Measurements from ENCODE around the gene MRPS12. TPM values are rescaled to one million over a fixed set of nuclear protein-coding genes. Genes with fewer than 3 reads are reported as not detected.

The MRPS12 gene
- total RNA-seq, 1 experiment from 2014 or later: 81.3 TPM

DNA sequence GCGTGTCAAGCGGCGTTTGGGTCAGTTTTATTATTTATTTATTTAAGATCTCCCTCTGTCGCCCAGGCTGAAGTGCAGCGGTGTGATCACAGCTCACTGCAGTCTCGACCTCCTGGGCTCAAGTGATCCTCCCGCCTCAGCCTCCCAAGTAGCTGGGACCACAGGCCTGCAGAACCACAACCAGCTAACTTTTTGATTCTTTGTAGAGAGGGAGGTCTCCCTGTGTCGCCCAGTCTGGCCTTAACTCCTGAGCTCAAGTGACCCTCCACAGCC is 713 bp downstream of the MRPS12 start:
- peaks cover 48 to 59% (median 57%) of the 10 kb centered on the region in 3 experiments for H3K36me3 Mint-ChIP-seq (ENCODE audit: insufficient read depth in 1 of 3, low read depth in 3 of 3)
- WGBS (ENCODE audit: extremely low coverage, insufficient read length, low lambda C conversion rate): no CpG with 5 or more reads among the region's 8 CpGs
- peaks cover 11% of the 10 kb centered on the region; the same call in 1 of the 2 replicates for H3K79me2 ChIP-seq (ENCODE audit: insufficient read depth, low read length)

More for the DNA sequence above, 713 bp downstream of the MRPS12 start:
- Histone ChIP-seq H3K9me3 (ENCODE audit: control insufficient read depth, low read depth, low read length) (peaks cover 21% of the 10 kb centered on the region), H3K4ac (ENCODE audit: low read depth, low read length) (no peak overlapping the region), H3T11ph (ENCODE audit: low read length) (no peak overlapping the region), H3K9ac (ENCODE audit: extremely low read depth, insufficient read length, low read length) (peak overlapping the region; percentile 95), H3K27ac (ENCODE audit: insufficient read length, low read depth, low read length) (no peak overlapping the region), H4K20me1 (ENCODE audit: control insufficient read depth, insufficient read depth, insufficient read length) (no peaks in the 10 kb centered on the region), H3K23me2 (ENCODE audit: insufficient read length, low read depth, low read length, poor library complexity, severe bottlenecking) (peaks cover 10% of the 10 kb centered on the region), H2BK12ac (ENCODE audit: insufficient read length, low read depth, low read length) (no peak overlapping the region), H3K4me2 (ENCODE audit: insufficient read depth, insufficient read length, low read length) (peak overlapping the region; percentile 96), H3K27me3 (ENCODE audit: insufficient read depth, low read length) (no peaks in the 10 kb centered on the region), H3K56ac (ENCODE audit: insufficient read length, low read depth, low read length) (no peak overlapping the region), H2BK20ac (ENCODE audit: low read depth, low read length, poor library complexity, severe bottlenecking) (no peak overlapping the region), H2BK120ac (ENCODE audit: low read depth, low read length, poor library complexity, severe bottlenecking) (no peak overlapping the region), H2AK5ac (ENCODE audit: insufficient read length, low read length) (no peak overlapping the region), H4K5ac (ENCODE audit: insufficient read length, low read depth, low read length) (no peak overlapping the region), H2BK5ac (ENCODE audit: insufficient read length, low read length) (no peak overlapping the region), H4K8ac (replicated peaks; ENCODE audit: insufficient read length, low read depth, low read length) (no peak overlapping the region), H4K91ac (ENCODE audit: insufficient read length, low read depth, low read length) (no peak overlapping the region), H3K18ac (ENCODE audit: insufficient read length, low read depth, low read length) (no peak overlapping the region), H2AFZ (ENCODE audit: low read length) (no peak overlapping the region), H2BK15ac (ENCODE audit: low read depth, low read length) (no peak overlapping the region), H3K14ac (ENCODE audit: insufficient read depth, low read length) (no peak overlapping the region), H3K23ac (ENCODE audit: insufficient read length, low read depth, low read length) (no peak overlapping the region), H3K79me1 (ENCODE audit: insufficient read depth, low read depth, low read length, poor library complexity, severe bottlenecking) (peaks cover 2% of the 10 kb centered on the region), H3K4me1 (ENCODE audit: insufficient read depth, low read length) (no peaks in the 10 kb centered on the region)
- Mint-ChIP-seq H3K4me1 (peaks cover 8 to 14% of the 10 kb centered on the region in 2 experiments), H3K4me3 (peak overlapping the region; percentile 98 to 99), H3K9me3 (peaks cover 31 to 32% of the 10 kb centered on the region in 2 experiments), H3K27me3 (ENCODE audit: low read depth) (peaks cover 8% of the 10 kb centered on the region), H3K27ac (peak overlapping the region; percentile 97 to 99 (median 99); a peak in 6 of 7 replicates)
- no peak for DNase-seq
- no peak for TF ChIP-seq CTCF (conservative IDR thresholded peaks at IDR 0.05)

Measured in H9 (cell line).